Measurements from ENCODE around the gene GSAP.
"Not testable (repeated sequence)": the region's sequence is repeated elsewhere in the genome, so short reads cannot be mapped to it uniquely, and the experiment has no call there.

The GSAP gene

DNA sequence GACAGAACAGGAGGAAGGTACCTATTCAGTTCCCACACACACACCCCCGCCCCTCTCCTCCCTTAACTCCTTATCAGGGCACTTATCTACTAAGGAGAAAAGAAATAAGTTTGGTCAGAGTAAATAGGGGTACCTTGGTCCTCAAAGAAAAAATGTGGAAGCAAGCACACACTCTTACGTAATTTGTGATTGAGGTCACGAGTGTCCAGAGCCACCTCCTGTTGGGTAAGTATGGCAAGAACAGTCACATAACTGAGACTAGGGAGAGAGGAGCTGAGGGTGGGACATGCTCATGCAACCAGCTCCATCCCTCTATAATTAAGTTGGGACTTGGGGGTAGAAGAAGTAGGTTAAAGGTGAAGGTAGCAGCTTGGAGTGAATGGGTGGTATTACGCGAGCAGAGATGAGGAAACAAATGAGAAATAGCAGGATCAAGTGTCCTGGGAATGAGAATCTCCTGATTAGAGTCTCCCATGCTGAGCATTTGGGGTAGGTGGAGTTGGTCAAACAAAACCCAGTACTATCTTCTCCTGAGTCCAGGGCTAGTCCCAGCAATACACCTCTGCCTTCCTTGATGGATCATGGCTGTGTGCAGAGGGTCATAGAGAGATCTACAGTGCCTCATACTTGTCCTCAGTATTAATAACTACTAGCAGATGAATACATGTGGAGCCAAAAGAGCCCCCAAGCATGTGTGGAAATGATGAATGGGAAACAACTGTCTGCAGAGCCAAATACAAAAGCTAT is 77.1 kb downstream of the GSAP start:
- no peak for DNase-seq (ENCODE audit: low spot score)
- TF ChIP-seq, protein P1, sequence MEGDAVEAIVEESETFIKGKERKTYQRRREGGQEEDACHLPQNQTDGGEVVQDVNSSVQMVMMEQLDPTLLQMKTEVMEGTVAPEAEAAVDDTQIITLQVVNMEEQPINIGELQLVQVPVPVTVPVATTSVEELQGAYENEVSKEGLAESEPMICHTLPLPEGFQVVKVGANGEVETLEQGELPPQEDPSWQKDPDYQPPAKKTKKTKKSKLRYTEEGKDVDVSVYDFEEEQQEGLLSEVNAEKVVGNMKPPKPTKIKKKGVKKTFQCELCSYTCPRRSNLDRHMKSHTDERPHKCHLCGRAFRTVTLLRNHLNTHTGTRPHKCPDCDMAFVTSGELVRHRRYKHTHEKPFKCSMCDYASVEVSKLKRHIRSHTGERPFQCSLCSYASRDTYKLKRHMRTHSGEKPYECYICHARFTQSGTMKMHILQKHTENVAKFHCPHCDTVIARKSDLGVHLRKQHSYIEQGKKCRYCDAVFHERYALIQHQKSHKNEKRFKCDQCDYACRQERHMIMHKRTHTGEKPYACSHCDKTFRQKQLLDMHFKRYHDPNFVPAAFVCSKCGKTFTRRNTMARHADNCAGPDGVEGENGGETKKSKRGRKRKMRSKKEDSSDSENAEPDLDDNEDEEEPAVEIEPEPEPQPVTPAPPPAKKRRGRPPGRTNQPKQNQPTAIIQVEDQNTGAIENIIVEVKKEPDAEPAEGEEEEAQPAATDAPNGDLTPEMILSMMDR (IDR thresholded peaks at IDR 0.05; ENCODE audit: poor library complexity, severe bottlenecking): no peak
- no peaks in the 10 kb centered on the region for H3K36me3 ChIP-seq (ENCODE audit: low read depth)
- H3K9me3 ChIP-seq (ENCODE audit: severe bottlenecking): no peaks in the 10 kb centered on the region
- no peak overlapping the region for H3K4me3 ChIP-seq (ENCODE audit: severe bottlenecking)
- no peak overlapping the region for H3K27ac ChIP-seq (ENCODE audit: poor library complexity, severe bottlenecking)
- H3K27me3 ChIP-seq (ENCODE audit: insufficient read depth, poor library complexity, severe bottlenecking): no peaks in the 10 kb centered on the region
- peak; percentile 58 for ATAC-seq (ENCODE audit: low read depth)
- H3K4me1 ChIP-seq (ENCODE audit: insufficient read depth, poor library complexity, severe bottlenecking): peaks cover 14% of the 10 kb centered on the region

DNA sequence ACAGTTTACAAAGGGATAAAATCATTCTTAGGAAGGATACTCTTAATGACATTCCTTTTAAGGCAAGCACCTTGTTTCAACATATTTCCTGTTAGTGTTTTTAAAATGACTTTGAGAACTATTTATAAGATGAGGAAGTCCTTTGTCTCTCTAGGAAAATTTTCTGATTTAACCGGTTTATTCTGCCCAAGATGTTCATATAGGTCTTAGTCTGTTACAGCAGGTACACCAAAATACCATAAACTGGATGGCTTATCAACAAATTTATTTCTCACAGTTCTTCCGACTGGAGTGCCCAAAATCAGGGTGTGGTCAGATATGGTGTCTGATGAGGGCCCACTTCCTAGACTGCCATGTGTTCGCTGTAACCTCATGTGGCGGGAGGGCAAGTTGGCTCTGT is 77.9 kb downstream of the GSAP start:
- TF ChIP-seq, protein P1 (IDR thresholded peaks at IDR 0.05; ENCODE audit: poor library complexity, severe bottlenecking): no peak
- peaks cover 14% of the 10 kb centered on the region for H3K4me1 ChIP-seq (ENCODE audit: insufficient read depth, poor library complexity, severe bottlenecking)
- H3K4me3 ChIP-seq (ENCODE audit: severe bottlenecking): no peak overlapping the region
- no peaks in the 10 kb centered on the region for H3K36me3 ChIP-seq (ENCODE audit: low read depth)
- no peak overlapping the region for H3K27ac ChIP-seq (ENCODE audit: poor library complexity, severe bottlenecking)
- no peaks in the 10 kb centered on the region for H3K27me3 ChIP-seq (ENCODE audit: insufficient read depth, poor library complexity, severe bottlenecking)
- H3K9me3 ChIP-seq (ENCODE audit: severe bottlenecking): no peaks in the 10 kb centered on the region
- ATAC-seq (ENCODE audit: low read depth) (no peak), DNase-seq (ENCODE audit: low spot score) (no peak)

GRCh38 chr7:77337456-77337990 is 78.6 kb downstream of the GSAP start:
- DNase-seq (ENCODE audit: low spot score) (no peak), ATAC-seq (ENCODE audit: low read depth) (no peak)
- H3K36me3 ChIP-seq (ENCODE audit: low read depth): no peaks in the 10 kb centered on the region
- no peak overlapping the region for H3K4me3 ChIP-seq (ENCODE audit: severe bottlenecking)
- H3K27me3 ChIP-seq (ENCODE audit: insufficient read depth, poor library complexity, severe bottlenecking): no peaks in the 10 kb centered on the region
- no peaks in the 10 kb centered on the region for H3K9me3 ChIP-seq (ENCODE audit: severe bottlenecking)
- TF ChIP-seq, protein P1 (IDR thresholded peaks at IDR 0.05; ENCODE audit: poor library complexity, severe bottlenecking): no peak
- H3K27ac ChIP-seq (ENCODE audit: poor library complexity, severe bottlenecking): no peak overlapping the region
- peaks cover 14% of the 10 kb centered on the region for H3K4me1 ChIP-seq (ENCODE audit: insufficient read depth, poor library complexity, severe bottlenecking)

- TF ChIP-seq, protein P1 (IDR thresholded peaks at IDR 0.05; ENCODE audit: poor library complexity, severe bottlenecking): no peak
- Histone ChIP-seq H3K4me1 (ENCODE audit: insufficient read depth, poor library complexity, severe bottlenecking) (peaks cover 14% of the 10 kb centered on the region), H3K9me3 (ENCODE audit: severe bottlenecking) (no peaks in the 10 kb centered on the region), H3K27ac (ENCODE audit: poor library complexity, severe bottlenecking) (no peak overlapping the region), H3K27me3 (ENCODE audit: insufficient read depth, poor library complexity, severe bottlenecking) (no peaks in the 10 kb centered on the region), H3K36me3 (ENCODE audit: low read depth) (no peaks in the 10 kb centered on the region), H3K4me3 (ENCODE audit: severe bottlenecking) (no peak overlapping the region)
- no peak for DNase-seq (ENCODE audit: low spot score)
- ATAC-seq (ENCODE audit: low read depth): no peak
Measured at GRCh38 chr7:77335581-77335980, 80.6 kb downstream of the GSAP start.

DNA sequence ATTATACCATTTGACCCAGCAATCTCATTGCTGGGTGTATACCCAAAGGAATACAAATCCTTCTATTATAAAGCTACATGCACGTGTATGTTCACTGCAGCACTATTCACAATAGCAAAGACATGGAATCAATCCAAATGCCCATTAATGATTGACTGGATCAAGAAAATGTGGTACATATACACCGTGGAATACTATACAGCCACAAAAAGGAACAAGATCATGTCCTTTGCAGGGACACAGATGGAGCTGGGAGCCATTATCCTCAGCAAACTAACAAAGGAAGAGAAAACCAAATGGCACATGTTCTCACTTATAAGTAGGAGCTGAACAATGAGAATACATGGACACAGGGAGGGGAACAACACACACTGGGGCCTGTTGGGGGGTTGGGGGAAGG is 82.1 kb downstream of the GSAP start:
- not testable (repeated sequence) for H3K27me3 ChIP-seq (ENCODE audit: insufficient read depth, poor library complexity, severe bottlenecking); H3K36me3 ChIP-seq (ENCODE audit: low read depth); H3K27ac ChIP-seq (ENCODE audit: poor library complexity, severe bottlenecking); DNase-seq (ENCODE audit: low spot score); H3K4me3 ChIP-seq (ENCODE audit: severe bottlenecking); H3K9me3 ChIP-seq (ENCODE audit: severe bottlenecking); ATAC-seq (ENCODE audit: low read depth)
- H3K4me1 ChIP-seq (ENCODE audit: insufficient read depth, poor library complexity, severe bottlenecking): peaks cover 20% of the 10 kb centered on the region

Measured in RWPE2 (cell line).